Heart right ventricle (tissue), 16 donors: ENCODE data around the gene PLEKHH1. TPM values are rescaled to one million over a fixed set of nuclear protein-coding genes. Genes with fewer than 3 reads are reported as not detected.

ENCODE experiments used
- ATAC-seq, 8 donors: fragments of 200-7000 bp; cut with Tn5 transposase; one replicate each; pipeline ENCODE4 v1.9.1; 2020; ENCODE audit warnings: mild to moderate bottlenecking in 8 of 8, moderate library complexity in 8 of 8, moderate number of reproducible peaks in 1 of 8
- DNase-seq, 2 donors: peaks; one replicate each; pipeline ENCODE4 v3.0.0-alpha.2; 2020
- H3K27ac ChIP-seq, 10 donors: fragments of 200-600 bp; sonication (generic) in 2 of 10; one replicate each; pipeline versions ENCODE4 v1.5.0 to v1.8.0; 2020 to 2022; ENCODE audit warnings: mild to moderate bottlenecking in 3 of 10
- H3K27me3 ChIP-seq, 7 donors: fragments of 200-600 bp; one replicate each; pipeline ENCODE4 v1.8.0; 2021 to 2022; ENCODE audit warnings: mild to moderate bottlenecking in 2 of 7
- H3K36me3 ChIP-seq, 9 donors: fragments of 200-600 bp; sonication (generic) in 1 of 9; one replicate each; pipeline versions ENCODE4 v1.5.0 to v1.8.0; 2020 to 2022; ENCODE audit warnings: mild to moderate bottlenecking in 2 of 9
- H3K4me1 ChIP-seq, 9 donors: fragments of 200-600 bp; sonication (generic) in 1 of 9; one replicate each; pipeline versions ENCODE4 v1.5.0 to v1.8.0; 2020 to 2022; ENCODE audit warnings: mild to moderate bottlenecking in 4 of 9
- H3K4me3 ChIP-seq, 10 donors: fragments of 200-600 bp; sonication (generic) in 2 of 10; one replicate each; pipeline versions ENCODE4 v1.5.0 to v1.8.0; 2020 to 2022; ENCODE audit warnings: mild to moderate bottlenecking in 7 of 10, moderate library complexity in 2 of 10
- H3K9me3 ChIP-seq, 11 donors: fragments of 200-600 bp in 10 of 11; sonication (generic) in 2 of 11; one replicate each; pipeline versions ENCODE4 v1.5.0 to v1.8.0; 2013 to 2022; ENCODE audit warnings: mild to moderate bottlenecking in 2 of 11, control low read depth in 1 of 11, moderate library complexity in 1 of 11
- CTCF ChIP-seq, 9 donors: fragments of 200-600 bp; sonication (generic) in 2 of 9; IDR thresholded peaks; one replicate each; pipeline versions ENCODE4 v1.5.0 to v1.8.0; 2021 to 2022; ENCODE audit warnings: antibody characterized with exemption in 9 of 9, mild to moderate bottlenecking in 5 of 9, moderate library complexity in 1 of 9
- WGBS, 2 donors: extraction: QIAGEN DNeasy Blood & Tissue Kit; methylation state at CpG; one replicate each; pipeline ENCODE4 v1.1.7; 2013; ENCODE audit warnings: inconsistent platforms in 1 of 2; 5-methylcytosine and 5-hydroxymethylcytosine counted together
- intact Hi-C, 10 donors: fragments of 100-400 bp; cut with DNase I; formaldehyde crosslinking; loops; one replicate each; pipeline versions ENCODE4 v1.11.1 to v1.14.2; 2022
- polyA plus RNA-seq, 2 donors: library from polyadenylated mRNA; stranded (reverse); fragments of 200-250 nt; gene quantifications; one replicate each; pipeline ENCODE4 v1.2.3, GENCODE V29; 2013
- total RNA-seq, 10 donors: library from RNA; stranded (reverse); fragmentation: NEBNext Ultra II Directional in 3 of 10; extraction: Animal tissue kit (Norgen Biotek cat#: 25700) in 3 of 10; gene quantifications; one replicate each; pipeline versions ENCODE4 v1.2.1 to v1.2.4, GENCODE V29; 2021 to 2023
- donor health status: Arrhythmogenic right ventricular cardiomyopathy.
- donor health status: ischemic (EF 13 %, LVEDD 7.1; RV severe dilation, severe dysfunction).
- donor health status: healthy with polysubstance abuse.
- donor health status: DM: no; HTN: yes; CAD: no.
- donor health status: DM: no; HTN: no; CAD: no.
- donor health status: ischemic (EF 25% LVEDD 6.9; RV normal size, moderate dysfunction).
- donor health status: ischemic (EF 25% LVEDD 5.7; RV mildly dilated, moderate dysfunction).
- donor health status: healthy.
- donor health status: DM: yes; HTN: yes; CAD: no.
- donor health status: Ischemic cardiomyopathy.
- donor health status: ischemic (EF 35%, LVEDD 5.7; RV mildly dilated, moderate dysfunction).
- donor health status: nonischemic (EF 11% LVEDD 7.7; RV severe dilation, severe dysfunction).
- donor health status: DM: yes; HTN: yes; CAD: no.
- donor health status: PGD.
- donor health status: ischemic (EF 29% LVEDD 5.4; RV normal size, mild dysfunction).
- donor health status: nonischemic (EF 23%, LVEDD 6.1; RV moderate dilation, normal function).

The PLEKHH1 gene
- total and polyA plus RNA-seq, 12 donors, result 1.7 to 14.8 (median 3.7) TPM

GRCh38 chr14:67627519-67627918 is 94.4 kb downstream of the PLEKHH1 start:
- H3K9me3 ChIP-seq, result no peaks in the 10 kb centered on the region
- no peak for TF ChIP-seq CTCF (IDR thresholded peaks at IDR 0.05)
- no peak overlapping the region for H3K27ac ChIP-seq
- no peak for ATAC-seq
- no peaks in the 10 kb centered on the region for H3K36me3 ChIP-seq
- H3K4me3 ChIP-seq, result no peak overlapping the region
- no peaks in the 10 kb centered on the region for H3K27me3 ChIP-seq
- DNase-seq, result no peak
- peaks cover 0 to 11% (median 0%) of the 10 kb centered on the region in 9 donors for H3K4me1 ChIP-seq
- intact Hi-C loops, result no loop called here

GRCh38 chr14:67630186-67630585 is 97.1 kb downstream of the PLEKHH1 start:
- H3K9me3 ChIP-seq, result no peaks in the 10 kb centered on the region
- no peak overlapping the region for H3K4me3 ChIP-seq
- ATAC-seq (no peak), DNase-seq (no peak)
- H3K36me3 ChIP-seq, result no peaks in the 10 kb centered on the region
- intact Hi-C loops, result no loop called here
- no peaks in the 10 kb centered on the region for H3K4me1 ChIP-seq
- 92 to 93% methylated on average over 4 of the region's 4 CpGs for WGBS, 2 donors
- no peak overlapping the region for H3K27ac ChIP-seq
- TF ChIP-seq CTCF (IDR thresholded peaks at IDR 0.05), result no peak
- H3K27me3 ChIP-seq, result no peaks in the 10 kb centered on the region

- no peak for TF ChIP-seq CTCF (IDR thresholded peaks at IDR 0.05)
- H3K36me3 ChIP-seq, result no peaks in the 10 kb centered on the region
- H3K27ac ChIP-seq, result no peak overlapping the region
- no peak overlapping the region for H3K4me3 ChIP-seq
- 83 to 86% methylated on average over 5 of the region's 5 CpGs for WGBS, 2 donors
- H3K9me3 ChIP-seq, result no peaks in the 10 kb centered on the region
- ATAC-seq (no peak), DNase-seq (no peak)
- intact Hi-C loops, result no loop called here
- H3K4me1 ChIP-seq, result peaks cover 0 to 3% (median 0%) of the 10 kb centered on the region in 9 donors
- H3K27me3 ChIP-seq, result no peaks in the 10 kb centered on the region
These were observed 97.8 kb downstream of the PLEKHH1 start for GRCh38 chr14:67630938-67631337.

GRCh38 chr14:67633451-67634147 is 100.5 kb downstream of the PLEKHH1 start:
- WGBS, 2 donors, result 90 to 91% methylated on average over 5 of the region's 5 CpGs
- Histone ChIP-seq H3K36me3 (no peaks in the 10 kb centered on the region), H3K27me3 (no peaks in the 10 kb centered on the region), H3K4me1 (peaks cover 0 to 11% (median 0%) of the 10 kb centered on the region in 9 donors), H3K4me3 (no peak overlapping the region), H3K9me3 (no peaks in the 10 kb centered on the region), H3K27ac (no peak overlapping the region)
- ATAC-seq (no peak), DNase-seq (no peak)
- no peak for TF ChIP-seq CTCF (IDR thresholded peaks at IDR 0.05)
- intact Hi-C loops, result no loop called here
